Activated CD8-positive, alpha-beta memory T cell treated with anti-CD3 and anti-CD28 coated beads for 4 hours (primary cell): ENCODE results near the gene PLEKHA5.

Experiments used
- DNase-seq, 2 donors: peaks; one replicate each; pipeline ENCODE4 v3.0.0-alpha.2; 2020; ENCODE audit warnings: low read depth in 2 of 2

PLEKHA5 gene

GRCh38 chr12:19234171-19234704 lies 104.7 kb downstream of the PLEKHA5 start:
- no peak for DNase-seq

GRCh38 chr12:19234981-19235871 lies 105.7 kb downstream of the PLEKHA5 start:
- no peak for DNase-seq

- no peak for DNase-seq
Measured at GRCh38 chr12:19236656-19237055, 107.1 kb downstream of the PLEKHA5 start.

- no peak for DNase-seq
Measured at GRCh38 chr12:19238540-19238939, 109.0 kb downstream of the PLEKHA5 start.

- no peak for DNase-seq
Measured at GRCh38 chr12:19239102-19239501, 109.6 kb downstream of the PLEKHA5 start.

GRCh38 chr12:19239616-19240234 lies 110.2 kb downstream of the PLEKHA5 start:
- no peak for DNase-seq

- no peak for DNase-seq
Measured at GRCh38 chr12:19242581-19242980, 113.0 kb downstream of the PLEKHA5 start.

GRCh38 chr12:19243551-19243950 lies 114.0 kb downstream of the PLEKHA5 start:
- DNase-seq = no peak

- DNase-seq = no peak
Measured at GRCh38 chr12:19244312-19244711, 114.8 kb downstream of the PLEKHA5 start.

GRCh38 chr12:19245106-19245505 lies 115.6 kb downstream of the PLEKHA5 start:
- no peak for DNase-seq

GRCh38 chr12:19245666-19246065 lies 116.1 kb downstream of the PLEKHA5 start:
- DNase-seq = no peak

GRCh38 chr12:19246933-19247332 lies 117.4 kb downstream of the PLEKHA5 start:
- DNase-seq = no peak

- no peak for DNase-seq
Measured at GRCh38 chr12:19248929-19249602, 119.5 kb downstream of the PLEKHA5 start.

GRCh38 chr12:19251481-19252132 lies 122.1 kb downstream of the PLEKHA5 start:
- DNase-seq = no peak

- DNase-seq = no peak
Measured at GRCh38 chr12:19260135-19260534, 130.6 kb downstream of the PLEKHA5 start.

- DNase-seq = no peak
Measured at GRCh38 chr12:19261773-19262172, 132.2 kb downstream of the PLEKHA5 start.

GRCh38 chr12:19263672-19264071 lies 134.1 kb downstream of the PLEKHA5 start:
- DNase-seq = no peak

GRCh38 chr12:19273482-19274330 lies 144.2 kb downstream of the PLEKHA5 start:
- DNase-seq = peak; percentile 19 to 40

- no peak for DNase-seq
Measured at GRCh38 chr12:19276767-19277166, 147.2 kb downstream of the PLEKHA5 start.

- no peak for DNase-seq
Measured at GRCh38 chr12:19277711-19278110, 148.2 kb downstream of the PLEKHA5 start.

GRCh38 chr12:19278407-19278806 lies 148.9 kb downstream of the PLEKHA5 start:
- no peak for DNase-seq
